GM12874 (cell line): Measurements from ENCODE around the gene ZBBX.

Experiments
- CTCF ChIP-seq: IDR thresholded peaks from 2 replicates; pipeline ENCODE4 v1.5.1; 2011; ENCODE audit warnings: low read depth, mild to moderate bottlenecking, control low read depth, low read length, moderate library complexity; ENCODE audit not compliant: insufficient read depth

ZBBX gene

GRCh38 chr3:167305340-167305890, 74.7 kb downstream of the ZBBX start:
- no peak for TF ChIP-seq CTCF

GRCh38 chr3:167304077-167304476, 76.0 kb downstream of the ZBBX start:
- no peak for TF ChIP-seq CTCF

- TF ChIP-seq CTCF: no peak
Observed at GRCh38 chr3:167302678-167303077, 77.4 kb downstream of the ZBBX start.

GRCh38 chr3:167300207-167300606, 79.9 kb downstream of the ZBBX start:
- TF ChIP-seq CTCF: no peak

DNA sequence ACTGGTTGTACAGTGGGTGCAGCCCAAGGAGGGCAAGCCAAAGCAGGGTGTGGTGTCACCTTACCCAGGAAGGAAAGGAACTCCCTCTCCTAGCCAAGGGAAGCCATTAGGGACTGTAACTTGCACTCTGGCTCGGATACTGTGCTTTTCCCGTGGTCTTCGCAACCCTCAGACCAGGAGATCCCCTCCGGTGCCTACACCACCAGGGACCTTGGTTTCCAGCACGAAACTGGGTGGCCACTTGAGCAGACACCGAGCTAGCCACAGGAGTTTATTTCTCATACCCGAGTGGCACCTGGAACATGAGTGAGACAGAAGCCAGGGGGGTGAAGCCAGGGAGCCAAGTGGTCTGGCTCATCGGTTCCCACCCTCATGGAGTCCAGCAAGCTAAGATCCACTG, 90.7 kb downstream of the ZBBX start:
- TF ChIP-seq CTCF: no peak

DNA sequence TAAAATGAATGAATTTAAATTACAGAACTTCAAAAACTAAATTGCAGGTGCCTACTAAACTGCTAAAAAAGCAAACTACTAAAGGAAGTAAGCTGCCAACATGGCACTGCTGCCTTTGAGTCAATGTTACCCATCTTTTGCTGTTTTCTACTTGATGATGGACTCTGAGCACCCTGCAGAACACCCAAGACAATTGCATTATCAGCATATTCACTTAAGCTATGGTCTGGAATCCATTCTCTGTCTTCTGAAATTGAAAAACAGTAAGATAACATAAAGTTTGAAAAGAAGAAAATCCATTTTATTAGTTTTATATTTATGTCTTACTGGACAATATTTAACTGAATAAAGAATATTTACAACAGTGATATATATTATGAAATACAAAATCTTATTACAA, 91.4 kb downstream of the ZBBX start:
- TF ChIP-seq CTCF: no peak

DNA sequence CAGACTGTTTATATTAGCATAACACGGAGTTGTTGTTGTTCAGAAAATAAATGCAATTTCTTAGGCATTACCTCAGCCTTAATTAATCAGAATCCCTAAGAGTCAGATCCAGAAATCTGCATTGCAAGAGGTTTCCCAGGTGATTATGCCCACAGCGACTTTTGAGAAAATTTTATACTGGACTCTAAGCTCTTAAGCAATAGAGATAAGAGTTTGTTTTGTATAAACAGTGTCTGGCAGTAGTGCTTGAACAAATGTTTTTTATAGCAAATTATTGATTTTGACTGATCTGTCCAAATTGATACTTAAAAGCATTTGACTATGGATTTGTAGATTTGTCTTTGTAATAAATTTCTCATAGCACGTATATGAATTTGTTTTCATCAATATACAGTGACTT, 92.8 kb downstream of the ZBBX start:
- TF ChIP-seq CTCF: no peak

DNA sequence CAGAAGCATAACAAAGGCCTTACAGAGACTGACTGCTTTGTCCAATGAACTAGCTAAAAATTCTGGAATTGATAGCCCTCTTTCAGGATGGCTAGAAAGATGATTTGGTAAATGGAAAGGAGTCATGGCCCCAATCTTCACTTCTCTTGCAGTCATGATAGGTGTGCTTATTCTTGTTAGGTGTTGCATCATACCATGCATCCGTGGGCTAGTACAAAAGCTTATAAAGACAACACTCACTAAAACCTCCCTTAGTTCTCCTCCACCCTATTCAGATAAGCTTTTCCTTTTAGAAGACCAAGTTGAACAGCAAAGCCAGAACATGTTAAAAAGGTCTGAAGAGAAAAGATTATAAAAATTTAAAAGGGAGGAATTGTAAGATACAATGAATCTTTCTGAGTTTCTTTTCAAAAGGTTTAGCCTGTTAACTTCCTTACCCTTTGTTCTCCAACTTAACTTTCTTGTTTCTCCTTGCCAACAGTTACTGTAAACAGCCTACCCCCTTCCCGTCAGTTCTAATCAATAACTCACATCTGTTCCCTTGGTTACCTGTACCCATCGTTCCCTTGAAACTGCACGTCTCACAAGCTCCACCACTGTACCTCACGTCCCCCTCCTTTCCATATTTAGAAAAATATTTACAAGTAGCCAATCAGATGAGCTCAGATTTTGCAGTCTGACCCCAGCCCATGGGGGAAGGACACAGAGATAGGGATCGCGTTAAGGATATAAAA, 105.8 kb downstream of the ZBBX start:
- no peak for TF ChIP-seq CTCF
